SU-DHL-6 (cell line): ENCODE measurements around the gene MSX1.

Source experiments
- CTCF ChIP-seq: fragments of 200-600 bp; sonication (generic); IDR thresholded peaks from one replicate; pipeline ENCODE4 v1.5.1; 2017; ENCODE audit warnings: antibody characterized with exemption, mild to moderate bottlenecking, low read length, moderate library complexity; ENCODE audit not compliant: insufficient read depth, poor library complexity, severe bottlenecking
- EZH2phosphoT487 ChIP-seq: fragments of 200-600 bp; sonication (generic), shearing (Covaris generic); conservative IDR thresholded peaks from 2 replicates; pipeline ENCODE4 v1.6.1; 2018; ENCODE audit warnings: mild to moderate bottlenecking, antibody characterized with exemption, low read length, moderate library complexity, mixed read lengths

GRCh38 chr4:4838051-4838935, 21.2 kb upstream of the MSX1 start:
- no peak for TF ChIP-seq CTCF
- no peak for TF ChIP-seq EZH2phosphoT487
